NOMO-1 (cell line): Measurements from ENCODE around the gene PSMB9.
A peak's percentile ranks its signal among the peaks of the same experiment; 100 is the strongest.
"Not testable (repeated sequence)": the region's sequence is repeated elsewhere in the genome, so short reads cannot be mapped to it uniquely, and the experiment has no call there.

Experiments
- DNase-seq, 2 experiments: peaks; one replicate each; lab custom pipeline; 2025; ENCODE audit not compliant: unreplicated experiment in 2 of 2; lab: John Stamatoyannopoulos, UW

PSMB9 gene

GRCh38 chr6:32857156-32857891, 3.3 kb downstream of the PSMB9 start:
- no peak for DNase-seq

DNA sequence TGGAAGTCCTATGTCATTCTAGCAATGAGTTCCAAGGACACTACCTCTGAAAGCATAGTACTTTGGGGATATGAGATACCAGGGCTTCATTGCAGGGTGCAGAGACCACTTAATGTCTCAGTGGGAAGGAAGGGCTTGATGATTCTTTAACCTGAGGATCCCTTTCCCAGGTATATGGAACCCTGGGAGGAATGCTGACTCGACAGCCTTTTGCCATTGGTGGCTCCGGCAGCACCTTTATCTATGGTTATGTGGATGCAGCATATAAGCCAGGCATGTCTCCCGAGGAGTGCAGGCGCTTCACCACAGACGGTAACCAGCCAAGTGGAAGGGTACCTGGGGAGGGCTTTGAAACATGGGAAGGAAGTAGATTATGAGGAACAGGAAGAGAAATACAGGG, 4.2 kb downstream of the PSMB9 start:
- DNase-seq, result no peak

DNA sequence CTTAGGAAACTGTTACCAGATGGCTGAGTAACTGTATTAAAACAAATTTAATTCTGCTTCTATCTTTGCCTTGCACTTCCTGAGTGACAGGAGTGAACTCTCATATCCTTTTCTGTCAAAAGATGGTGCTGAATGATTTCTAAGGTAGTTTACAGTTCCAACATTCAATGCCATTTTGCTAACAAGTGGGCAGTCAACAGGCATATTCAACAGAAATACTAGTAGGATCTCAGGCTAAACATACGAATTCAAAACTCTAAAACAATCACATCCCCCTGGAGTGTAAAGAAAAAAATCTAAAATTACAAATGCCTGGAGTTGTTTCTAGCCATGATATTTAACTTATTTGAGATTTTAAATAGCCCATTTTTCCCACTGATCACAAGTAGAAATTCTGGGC, 6.7 kb downstream of the PSMB9 start:
- DNase-seq, result no peak

DNA sequence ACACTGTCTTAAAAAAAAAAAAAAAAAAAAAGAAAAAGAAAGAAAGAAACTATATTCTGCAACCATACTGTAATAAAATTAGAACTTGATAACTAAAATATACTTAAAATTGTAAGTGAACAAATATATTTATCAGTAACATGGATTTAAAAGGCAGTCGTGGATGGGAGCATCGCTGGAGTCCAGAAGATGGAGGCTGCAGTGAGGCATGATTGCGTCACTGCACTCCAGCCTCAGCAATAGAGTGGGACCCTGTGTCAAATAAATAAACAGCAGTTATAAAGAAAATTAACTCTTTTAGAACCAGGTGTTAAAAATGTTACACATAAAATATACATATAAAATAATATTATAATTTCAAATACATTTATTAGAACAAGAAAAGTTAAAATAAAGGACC, 8.7 kb downstream of the PSMB9 start:
- peak in 1 of 2 experiments; percentile 29 for DNase-seq

DNA sequence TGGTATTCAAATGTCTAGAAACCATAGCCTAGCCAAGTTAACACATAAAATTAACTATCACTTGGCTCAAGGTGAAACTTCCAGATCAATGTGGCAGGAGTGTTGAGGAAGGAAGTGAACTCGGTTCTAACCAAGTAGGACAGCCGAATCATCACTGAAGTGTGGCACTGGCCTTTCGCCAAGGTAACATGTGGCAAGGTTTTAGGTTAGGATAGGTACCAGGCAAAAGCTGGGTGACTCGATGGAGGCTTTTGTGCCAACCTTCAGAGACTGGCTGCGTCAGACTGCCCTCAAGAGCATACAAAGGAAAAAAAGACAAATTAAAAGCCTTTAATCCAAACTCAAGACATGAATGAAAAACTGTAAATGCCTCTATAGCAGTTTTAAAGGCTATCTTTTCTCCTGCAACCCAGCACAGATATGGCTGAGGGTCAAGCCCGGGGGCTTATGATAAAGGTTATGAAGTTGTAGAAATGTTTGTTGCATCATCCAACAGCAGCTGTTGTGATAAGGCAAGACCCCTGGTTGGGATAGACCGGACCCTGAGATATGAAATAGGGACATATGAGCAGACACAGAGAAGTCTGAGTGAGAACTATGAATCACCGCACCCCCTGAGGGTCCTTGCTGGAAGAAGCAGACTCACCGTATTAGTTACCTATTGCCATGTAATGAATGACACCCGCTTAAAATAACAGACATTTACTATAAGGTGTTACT, 11.9 kb downstream of the PSMB9 start:
- DNase-seq, result no peak

DNA sequence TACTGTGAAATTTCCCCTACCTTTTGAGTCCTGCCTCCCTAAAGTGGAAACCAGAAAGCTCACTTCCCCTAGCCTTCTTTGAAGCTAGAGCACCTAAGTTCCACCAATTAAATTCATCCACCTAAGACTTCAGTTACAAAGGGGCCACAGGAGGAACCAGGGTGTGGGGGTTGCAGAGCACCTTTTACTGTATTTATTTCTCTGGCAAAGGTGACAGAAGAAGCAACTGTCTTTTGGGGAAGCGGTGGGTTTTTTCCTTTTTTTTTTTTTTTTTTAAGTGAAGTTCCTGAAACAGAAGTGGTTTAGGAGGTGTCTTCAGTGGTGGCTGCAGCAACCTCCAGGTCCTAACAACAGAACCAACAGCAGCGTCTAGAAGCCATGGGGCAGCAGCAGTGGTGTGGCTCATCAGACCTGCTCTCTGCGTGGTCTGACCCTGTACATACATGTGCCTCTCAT, 13.1 kb downstream of the PSMB9 start:
- DNase-seq, result peak; percentile 23 to 51

DNA sequence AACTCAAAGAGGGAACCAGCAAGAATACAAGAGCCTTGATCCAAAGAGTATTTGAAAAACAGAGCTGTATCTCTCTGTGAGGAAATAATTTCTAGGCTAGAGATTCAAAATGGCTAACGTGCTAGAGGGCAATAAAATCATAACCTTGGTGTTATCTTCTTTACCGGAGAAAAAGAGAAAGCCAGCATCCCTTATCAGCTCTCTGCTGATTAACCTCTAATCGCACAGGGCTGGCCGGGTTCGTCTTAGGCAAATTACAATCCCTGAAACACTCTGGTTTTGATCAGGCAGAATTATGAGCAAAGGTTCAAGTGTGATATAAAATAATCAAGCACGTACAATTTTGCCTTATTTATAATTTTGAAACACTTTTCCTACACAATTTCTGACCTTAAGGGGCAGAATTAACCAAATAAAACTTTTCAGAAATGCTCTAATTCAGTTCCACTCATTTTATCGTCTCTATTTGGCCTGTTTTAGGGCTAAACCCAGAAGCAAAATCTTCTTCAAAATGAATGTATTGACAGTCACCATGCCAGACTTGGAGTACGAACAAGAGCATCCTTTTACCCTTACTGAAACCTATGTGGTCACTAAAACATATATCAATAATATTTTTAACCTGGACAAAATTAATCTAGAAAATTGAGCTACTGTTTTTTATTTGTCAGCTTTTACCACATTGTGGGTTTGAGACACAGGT, 13.7 kb downstream of the PSMB9 start:
- DNase-seq, result no peak

DNA sequence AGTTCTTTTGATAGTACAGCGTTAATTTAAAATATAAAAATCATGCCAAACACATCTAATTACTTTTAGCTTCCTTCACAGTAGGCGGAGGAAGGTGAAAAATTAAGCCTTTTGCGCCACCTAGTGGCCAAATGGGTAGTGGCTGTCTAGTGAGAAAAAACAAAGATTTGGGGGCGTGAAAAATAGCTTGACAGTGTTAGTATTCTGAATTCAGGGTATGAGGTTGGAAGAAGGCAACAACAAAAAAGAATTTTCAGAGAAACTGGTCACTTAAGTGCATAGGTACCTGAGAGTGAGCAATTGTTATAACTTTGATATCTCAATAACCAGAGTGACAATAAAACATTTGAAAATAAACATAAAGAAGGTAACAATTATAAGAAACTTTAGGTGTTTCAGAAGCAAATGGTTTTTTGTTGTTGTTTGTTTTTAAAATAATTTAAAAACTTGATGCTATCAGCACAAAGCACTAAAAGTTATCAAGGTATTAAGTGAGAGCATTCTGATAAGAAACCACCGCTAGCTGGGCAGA, 14.3 kb downstream of the PSMB9 start:
- peak; percentile 53 to 72 for DNase-seq

GRCh38 chr6:32873947-32874346, 20.0 kb downstream of the PSMB9 start:
- not testable (repeated sequence) for DNase-seq

DNA sequence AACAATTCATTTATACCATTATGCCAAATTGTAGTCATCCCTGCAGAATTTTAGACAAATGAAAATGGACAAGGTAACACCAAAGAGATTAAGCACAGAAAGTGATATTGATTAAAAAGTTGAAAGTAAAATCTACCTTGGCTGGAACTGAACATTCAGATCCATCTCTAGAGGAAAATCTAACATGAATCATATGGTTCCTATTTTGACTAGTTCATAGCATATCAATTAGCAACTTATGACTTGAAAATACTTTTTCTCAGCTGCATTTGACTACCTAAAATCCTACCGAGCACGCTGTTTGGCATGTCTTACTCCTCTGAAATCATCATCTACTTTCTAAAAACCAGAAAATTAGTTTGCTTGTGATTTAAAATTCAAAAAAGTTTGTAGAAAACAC, 22.6 kb downstream of the PSMB9 start:
- DNase-seq, result no peak

GRCh38 chr6:32879691-32880090, 25.7 kb downstream of the PSMB9 start:
- DNase-seq, result no peak

- DNase-seq, result not testable (repeated sequence)
These were observed 27.0 kb downstream of the PSMB9 start for GRCh38 chr6:32880962-32881361.

GRCh38 chr6:32882879-32883250, 28.9 kb downstream of the PSMB9 start:
- DNase-seq, result no peak

- no peak for DNase-seq
These were observed 29.8 kb downstream of the PSMB9 start for GRCh38 chr6:32883789-32884188.

- DNase-seq, result peak; percentile 7 to 83
These were observed 31.8 kb downstream of the PSMB9 start for GRCh38 chr6:32885698-32886286.

- DNase-seq, result no peak
These were observed 32.8 kb downstream of the PSMB9 start for GRCh38 chr6:32886681-32887383.

DNA sequence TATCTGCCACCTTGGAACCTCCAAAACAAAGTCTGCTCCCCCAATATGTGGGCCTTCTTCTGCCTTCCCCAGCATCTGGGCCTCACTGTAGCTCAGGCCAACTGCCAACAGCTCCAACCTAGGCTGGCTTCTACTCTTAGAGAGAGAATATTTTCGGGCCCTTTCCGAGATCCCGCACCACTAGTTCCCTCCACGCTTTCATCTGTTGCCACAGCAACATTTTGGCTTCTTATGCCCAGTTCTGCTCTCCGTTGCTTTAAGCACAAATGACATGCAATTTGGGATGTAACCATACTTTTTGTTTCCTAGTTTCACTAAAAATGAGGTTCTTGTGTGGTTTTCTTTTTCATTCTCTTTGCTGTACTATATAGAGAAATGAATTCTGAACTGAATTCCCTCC, 33.6 kb downstream of the PSMB9 start:
- no peak for DNase-seq

GRCh38 chr6:32888576-32888975, 34.6 kb downstream of the PSMB9 start:
- no peak for DNase-seq

GRCh38 chr6:32889533-32889932, 35.5 kb downstream of the PSMB9 start:
- DNase-seq, result no peak

GRCh38 chr6:32890831-32891230, 36.8 kb downstream of the PSMB9 start:
- DNase-seq, result peak in 1 of 2 experiments; percentile 2
